Measurements from ENCODE around the gene LEAP2.

DNA sequence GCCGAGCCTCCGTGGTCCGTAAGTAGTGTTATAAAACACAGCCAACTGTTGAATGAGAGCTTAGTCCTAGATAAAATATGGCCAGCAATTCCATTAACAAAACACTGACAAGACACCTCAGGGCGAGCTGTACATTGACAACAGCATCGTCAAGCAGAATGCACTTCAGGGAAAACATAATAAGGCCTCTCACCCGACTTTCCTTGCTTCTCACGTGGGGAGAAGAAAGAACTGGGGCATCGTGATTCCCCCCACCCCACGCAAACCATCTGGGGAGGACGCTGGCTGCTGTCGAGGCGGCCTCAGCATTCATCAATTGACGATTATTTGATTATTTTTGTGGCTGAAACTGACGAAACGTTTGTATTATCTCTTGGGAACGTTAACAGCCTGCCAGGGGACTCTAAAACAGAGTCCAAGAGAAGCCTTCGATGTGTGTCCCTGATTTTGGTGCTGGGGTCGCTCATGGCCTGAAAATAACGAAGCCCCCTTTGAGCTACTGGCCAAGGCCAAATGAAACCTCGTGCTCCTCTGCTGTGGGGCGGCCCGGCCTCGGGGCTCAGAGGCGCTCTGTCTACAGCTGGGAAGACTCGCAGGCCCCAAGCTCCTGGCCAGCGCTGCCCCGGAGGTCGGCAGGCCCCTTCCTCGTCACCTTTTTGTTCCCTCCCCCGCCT is 7.7 kb upstream of the LEAP2 start:
- TF ChIP-seq, protein P1, sequence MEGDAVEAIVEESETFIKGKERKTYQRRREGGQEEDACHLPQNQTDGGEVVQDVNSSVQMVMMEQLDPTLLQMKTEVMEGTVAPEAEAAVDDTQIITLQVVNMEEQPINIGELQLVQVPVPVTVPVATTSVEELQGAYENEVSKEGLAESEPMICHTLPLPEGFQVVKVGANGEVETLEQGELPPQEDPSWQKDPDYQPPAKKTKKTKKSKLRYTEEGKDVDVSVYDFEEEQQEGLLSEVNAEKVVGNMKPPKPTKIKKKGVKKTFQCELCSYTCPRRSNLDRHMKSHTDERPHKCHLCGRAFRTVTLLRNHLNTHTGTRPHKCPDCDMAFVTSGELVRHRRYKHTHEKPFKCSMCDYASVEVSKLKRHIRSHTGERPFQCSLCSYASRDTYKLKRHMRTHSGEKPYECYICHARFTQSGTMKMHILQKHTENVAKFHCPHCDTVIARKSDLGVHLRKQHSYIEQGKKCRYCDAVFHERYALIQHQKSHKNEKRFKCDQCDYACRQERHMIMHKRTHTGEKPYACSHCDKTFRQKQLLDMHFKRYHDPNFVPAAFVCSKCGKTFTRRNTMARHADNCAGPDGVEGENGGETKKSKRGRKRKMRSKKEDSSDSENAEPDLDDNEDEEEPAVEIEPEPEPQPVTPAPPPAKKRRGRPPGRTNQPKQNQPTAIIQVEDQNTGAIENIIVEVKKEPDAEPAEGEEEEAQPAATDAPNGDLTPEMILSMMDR (conservative IDR thresholded peaks at IDR 0.05; ENCODE audit: low read length) = no peak
- no peak for TF ChIP-seq EZH2phosphoT487 (IDR thresholded peaks at IDR 0.05; ENCODE audit: borderline replicate concordance)

All from Loucy (cell line).